HG03469 (cell line): Measurements from ENCODE around the gene BRMS1.

Experiments
- ATAC-seq: cut with Tn5 transposase; IDR thresholded peaks from one replicate; pipeline ENCODE4 v1.9.1; 2021; ENCODE audit warnings: mild to moderate bottlenecking, moderate library complexity, moderate number of reproducible peaks; ENCODE audit not compliant: unreplicated experiment

Gene BRMS1

GRCh38 chr11:66338276-66339161, 6.4 kb downstream of the BRMS1 start:
- no peak for ATAC-seq

- ATAC-seq, result no peak
Measured at GRCh38 chr11:66337103-66337899, 7.6 kb downstream of the BRMS1 start.

DNA sequence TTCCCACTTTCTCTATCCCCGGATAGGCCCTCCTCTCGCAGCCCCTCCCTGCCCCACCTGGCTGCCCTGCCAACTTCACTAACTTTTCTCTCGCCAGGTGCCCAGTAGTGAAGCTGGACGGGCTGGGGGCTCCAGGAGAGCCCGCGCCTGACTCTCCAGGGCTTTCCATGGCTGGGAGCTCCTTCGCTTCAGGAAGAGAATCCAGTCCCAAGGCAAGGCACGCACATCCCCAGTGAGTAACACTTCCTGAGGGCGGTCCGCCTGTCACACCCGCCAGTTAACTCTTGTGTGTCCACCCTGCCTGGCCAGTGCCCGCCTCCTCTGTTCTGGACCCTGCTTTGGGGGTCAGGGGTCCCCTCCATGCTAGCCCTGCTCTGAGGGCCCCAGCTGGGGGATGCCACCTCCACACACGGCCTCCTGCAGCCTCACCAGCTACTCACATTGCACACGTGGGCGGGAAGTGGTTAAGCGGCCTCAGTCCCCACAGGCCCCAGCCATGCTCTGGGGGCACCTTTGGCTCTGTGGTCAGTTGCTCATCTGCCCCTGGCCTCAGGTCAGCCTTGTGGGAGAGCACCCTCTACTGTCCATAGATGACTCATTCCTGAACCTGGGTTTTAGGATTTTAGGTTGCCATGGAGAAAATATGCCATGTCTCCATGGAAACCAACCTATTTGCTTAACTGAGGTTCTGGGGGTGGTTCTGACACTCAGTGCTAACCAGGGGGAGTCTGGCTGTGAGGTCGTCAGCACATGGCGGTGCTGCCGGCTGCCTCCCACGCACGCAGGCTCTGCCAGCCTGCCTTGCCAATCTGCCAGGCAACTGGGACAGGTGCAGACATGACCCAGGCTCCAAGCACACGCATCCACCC, 8.4 kb downstream of the BRMS1 start, which contains the start of gene RIN1:
RIN1 (minus strand) TSS at position 201 of the 869 bp plus-strand sequence; CDS start at position 169, 32 bp downstream.
- ATAC-seq, result no peak

DNA sequence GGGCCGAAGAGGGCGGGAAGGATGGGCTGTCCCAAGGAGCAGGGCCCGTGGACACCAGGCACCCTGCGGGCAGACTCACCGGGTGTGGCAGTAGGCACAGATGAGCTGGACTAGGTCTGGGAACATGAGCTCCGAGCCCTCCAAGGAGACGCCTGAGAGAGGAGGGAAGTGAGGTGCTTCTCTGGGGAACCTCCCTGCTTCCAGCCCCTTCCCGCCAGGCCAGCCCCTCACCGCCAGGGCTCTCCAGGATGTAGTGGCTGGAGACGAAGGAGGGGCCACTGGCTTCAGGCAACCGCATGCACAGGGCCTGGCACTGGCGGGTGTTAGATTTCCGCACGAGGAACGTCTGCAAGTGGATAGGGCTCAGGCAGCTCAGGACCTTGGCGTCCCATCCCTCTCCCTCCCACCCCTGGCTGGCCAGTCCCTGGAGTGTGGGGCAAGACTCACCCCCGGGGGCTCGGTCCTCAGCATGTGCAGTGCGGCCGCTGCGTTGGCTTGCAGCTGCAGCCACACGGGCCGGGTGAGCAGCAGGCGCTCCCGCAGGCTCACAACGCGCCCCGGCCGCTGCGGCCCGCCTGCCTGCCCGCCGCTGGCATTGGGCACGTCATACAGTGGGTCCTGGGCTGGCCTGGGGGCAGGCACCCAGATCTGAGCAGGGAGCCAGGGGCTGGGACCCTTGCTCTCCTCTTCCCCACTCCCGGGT, 9.2 kb downstream of the BRMS1 start:
- ATAC-seq, result no peak

DNA sequence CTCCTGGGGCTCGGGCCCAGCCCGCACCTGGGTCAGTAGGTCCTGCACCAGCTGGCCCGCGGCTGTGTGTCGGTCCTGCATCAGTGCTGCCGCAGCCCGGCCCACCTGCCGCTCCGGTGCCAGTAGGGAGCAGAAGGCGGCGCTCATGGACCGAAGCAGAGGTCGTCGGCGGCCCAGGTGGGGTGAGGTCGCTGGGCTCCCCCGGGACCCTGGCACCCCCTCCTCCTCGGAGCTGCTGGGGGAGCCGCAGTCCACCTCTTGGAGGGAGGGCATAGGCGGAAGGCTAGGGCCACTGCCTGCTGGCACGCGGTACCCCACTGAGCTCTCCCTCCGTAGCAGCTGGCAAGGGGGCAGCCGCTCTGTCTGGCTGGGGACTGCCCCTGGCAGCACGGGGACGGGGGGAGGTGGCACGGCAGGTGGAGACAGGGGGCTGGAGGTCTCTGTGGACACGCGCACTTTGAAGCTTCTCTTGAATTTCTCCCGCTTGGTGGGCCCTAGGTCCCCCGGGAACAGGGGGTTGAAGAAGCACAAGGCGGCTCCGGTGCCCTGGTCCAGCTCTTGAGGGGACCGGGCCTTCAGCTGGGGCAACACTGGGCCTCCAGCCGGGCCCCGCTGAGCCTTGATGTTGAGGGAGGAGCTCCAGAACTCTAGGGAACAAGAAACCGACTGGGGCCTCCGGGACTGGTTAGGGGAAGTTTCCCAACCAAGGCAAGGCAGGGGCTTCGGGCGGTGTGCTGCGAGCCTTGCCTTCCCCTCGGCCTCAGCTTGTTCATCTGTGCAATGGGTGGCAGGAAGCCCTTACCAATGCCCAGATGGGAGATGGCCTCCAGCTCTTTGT, 10.1 kb downstream of the BRMS1 start:
- no peak for ATAC-seq

- ATAC-seq, result no peak
Measured at GRCh38 chr11:66333896-66334604, 10.9 kb downstream of the BRMS1 start.

GRCh38 chr11:66333220-66333877, 11.6 kb downstream of the BRMS1 start:
- ATAC-seq, result no peak

DNA sequence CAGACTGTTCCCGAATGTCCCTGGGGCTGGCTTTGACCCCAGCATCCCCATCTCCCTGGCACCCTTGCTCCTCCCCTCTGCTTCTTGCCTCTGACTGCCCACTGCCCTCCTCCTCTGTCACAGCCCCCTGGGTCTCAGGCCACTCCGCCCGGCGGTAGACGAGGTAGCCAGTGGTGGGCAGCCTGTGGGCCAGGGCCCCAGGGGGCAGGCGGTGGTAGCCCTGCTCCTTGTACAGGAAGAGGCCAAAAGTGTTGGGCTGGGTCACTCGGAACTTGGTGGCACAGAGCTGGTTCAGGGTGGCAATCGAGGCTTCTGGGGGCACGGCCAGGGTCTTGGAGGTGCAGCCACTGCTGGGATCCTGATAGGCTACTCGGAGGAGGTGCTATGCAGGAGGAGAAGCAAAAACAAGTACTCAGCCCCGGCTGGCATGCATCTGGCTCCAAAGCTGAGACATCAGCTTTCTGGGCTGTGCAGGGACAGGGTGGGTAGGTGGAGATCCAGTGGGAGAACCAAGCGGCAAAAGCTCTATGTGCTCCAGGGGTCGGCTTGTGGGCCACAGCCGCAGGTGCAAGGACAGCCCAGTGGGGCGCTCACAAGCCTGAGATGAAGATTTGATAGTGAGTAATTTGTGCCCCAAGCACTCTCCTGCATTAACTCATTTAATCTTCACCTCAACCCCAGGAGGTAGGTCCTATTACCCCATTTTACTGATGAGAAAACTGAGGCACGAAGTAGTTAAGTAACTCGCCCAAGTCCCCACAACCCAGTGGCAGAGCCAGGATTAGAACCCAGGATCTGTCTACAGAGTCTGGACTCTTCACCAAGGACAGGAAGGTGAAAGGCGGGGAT, 12.3 kb downstream of the BRMS1 start:
- ATAC-seq, result no peak

DNA sequence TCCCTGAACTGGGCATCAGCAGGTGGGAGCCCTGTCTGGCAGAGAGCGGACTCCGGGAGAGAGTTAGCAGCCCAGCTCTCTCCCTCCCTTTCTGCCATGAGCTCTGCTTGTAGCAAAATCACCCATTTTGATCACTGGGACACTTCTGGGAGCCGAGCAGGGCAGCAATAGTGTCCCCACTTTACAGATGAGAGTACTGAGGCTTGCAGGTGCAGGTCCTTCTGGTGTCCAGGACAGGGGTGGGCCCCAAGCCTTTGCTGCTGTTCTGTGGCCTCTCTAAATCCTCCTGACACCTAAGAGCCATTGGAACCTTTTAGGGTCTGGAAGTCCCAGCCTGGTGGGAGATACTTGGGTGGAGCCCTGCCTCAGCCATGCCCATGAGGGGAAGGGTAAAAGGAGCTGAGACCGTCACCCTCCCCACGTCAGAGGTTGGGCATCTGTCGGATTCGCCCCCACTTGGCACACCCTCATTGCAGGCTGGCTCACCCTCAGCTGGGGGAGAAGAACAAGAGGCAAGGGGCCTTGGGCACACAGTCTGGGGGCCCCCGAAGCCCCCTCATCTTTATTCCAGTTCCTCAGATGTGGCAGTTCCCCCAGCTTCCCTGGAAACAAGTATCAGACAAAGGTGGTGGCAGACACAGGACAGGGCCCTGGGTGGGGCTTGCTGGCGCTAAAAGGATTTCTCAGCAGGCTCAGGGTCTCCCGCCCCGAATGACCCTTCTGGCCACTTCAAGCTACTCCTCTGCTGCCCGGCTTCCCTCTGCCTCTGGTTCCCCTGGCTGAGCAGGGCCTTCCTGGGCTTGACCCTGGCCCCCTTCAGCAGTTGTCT, 13.1 kb downstream of the BRMS1 start:
- ATAC-seq, result no peak

- ATAC-seq, result no peak
Measured at GRCh38 chr11:66330931-66331330, 14.0 kb downstream of the BRMS1 start.

DNA sequence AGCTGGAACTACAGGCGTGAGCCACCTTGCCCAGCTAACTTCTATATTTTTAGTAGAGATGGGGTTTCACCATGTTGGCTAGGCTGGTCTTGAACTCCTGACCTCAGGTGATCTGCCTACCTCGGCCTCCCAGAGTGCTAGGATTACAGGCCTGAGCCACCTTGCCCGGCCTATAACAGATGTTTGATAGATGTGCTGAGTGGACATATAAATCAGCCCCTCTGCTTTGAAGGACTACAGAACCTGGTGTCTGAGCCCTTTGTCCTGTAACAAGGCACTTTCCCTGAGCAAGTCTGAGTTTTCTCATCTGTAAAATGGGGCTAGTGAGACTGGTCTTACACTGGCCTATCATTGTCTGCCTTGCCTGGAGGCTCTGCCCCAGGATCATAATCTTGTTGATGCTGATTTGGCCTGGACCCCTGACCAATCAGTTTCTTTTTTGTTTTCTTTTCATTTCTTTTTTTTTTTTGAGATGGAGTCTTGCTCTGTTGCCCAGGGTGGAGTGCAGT, 15.7 kb downstream of the BRMS1 start:
- no peak for ATAC-seq

DNA sequence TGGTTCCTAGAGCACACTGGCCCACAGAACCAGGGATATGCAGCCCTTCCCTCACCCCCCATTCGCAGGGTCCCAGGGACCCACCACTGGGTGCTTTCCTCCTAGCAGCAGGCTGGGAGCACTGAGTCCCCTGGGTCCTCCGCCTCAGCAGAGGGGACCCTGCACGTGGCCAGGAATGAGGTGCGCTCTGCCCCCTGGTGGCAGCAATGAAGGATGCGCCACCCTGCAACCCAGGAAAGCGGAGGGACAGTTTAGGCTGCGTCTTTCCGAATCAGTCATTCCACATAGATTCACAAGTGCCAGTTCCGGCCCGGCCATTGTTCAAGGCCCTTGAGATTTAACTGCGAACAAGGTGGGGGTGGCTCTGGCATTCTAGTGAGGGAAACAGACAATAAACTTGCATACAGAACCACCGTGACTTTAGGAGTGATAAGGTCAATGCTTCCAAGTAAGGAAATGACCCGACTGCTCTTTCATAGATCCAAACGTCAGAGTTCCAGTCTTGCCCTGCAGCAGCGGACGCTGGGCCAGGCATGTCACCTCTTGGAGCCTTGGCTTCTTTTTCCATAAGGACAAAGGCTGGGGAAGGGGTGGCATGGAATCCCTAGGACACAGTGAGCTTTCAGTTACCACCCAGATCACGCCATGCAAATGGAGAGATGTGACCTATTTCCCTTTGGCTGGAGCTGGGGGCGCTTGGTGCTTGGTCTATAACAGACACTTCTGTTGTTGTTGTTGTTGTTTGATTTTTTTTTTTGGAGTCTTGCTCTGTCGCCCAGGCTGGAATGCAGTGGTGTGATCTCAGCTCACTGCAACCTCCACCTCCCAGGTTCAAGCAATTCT, 16.4 kb downstream of the BRMS1 start:
- no peak for ATAC-seq

DNA sequence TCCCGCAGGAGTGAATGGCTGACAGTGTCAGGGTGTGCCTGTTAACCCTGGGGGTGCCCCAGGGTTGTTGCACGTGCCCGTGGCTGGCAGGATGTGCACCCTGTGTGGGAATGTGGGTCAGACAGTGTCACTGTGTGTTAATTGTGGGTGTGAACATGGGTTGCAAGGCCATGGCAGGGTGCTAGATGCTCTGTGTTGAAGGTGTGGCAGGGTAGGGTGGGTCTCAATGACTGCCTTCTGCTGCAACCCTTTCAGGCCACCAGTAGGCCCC, 16.9 kb downstream of the BRMS1 start:
- no peak for ATAC-seq

DNA sequence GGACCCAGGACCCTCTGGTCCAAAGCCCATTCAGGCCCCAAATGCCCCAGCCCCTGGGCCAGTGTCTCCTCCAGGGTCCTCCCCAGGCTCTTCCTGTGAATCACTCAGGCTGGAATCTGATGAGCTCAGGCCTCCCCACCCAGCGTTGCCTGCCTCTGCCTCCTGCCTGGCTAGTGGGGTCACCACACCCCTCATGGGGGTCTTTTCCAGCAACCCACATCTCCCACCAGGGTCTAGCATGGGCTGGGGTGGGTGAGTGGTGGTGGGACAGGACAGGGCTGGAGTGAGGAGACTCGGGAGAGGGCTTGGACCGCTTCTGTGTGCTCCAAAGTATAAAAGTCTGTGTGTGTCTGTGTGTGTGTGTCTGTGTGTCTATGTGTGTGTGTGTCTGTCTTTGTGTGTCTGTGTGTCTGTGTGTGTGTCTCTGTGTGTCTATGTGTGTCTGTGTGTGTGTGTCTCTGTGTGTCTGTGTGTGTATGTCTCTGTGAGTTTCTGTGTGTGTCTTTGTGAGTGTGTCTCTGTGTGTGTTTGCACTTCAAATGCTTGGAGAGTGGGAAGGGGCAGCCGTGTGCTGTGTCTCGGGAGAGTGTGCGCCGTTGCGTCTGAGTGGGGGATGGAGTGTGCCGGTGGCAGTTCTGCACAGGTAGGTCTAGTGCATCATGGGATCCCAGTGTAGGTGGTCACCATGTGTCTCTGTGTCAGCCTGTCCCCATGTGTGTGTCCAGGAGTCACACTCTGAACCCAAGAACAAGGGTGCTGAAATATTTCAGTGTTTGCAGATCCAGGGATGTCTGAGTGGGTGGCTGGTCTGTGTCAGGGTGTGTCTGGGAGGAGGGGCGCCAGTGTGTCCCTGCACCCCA, 17.5 kb downstream of the BRMS1 start:
- ATAC-seq, result no peak
